HepG2 (cell line): ENCODE results near the gene LMAN2. TPM values are rescaled to one million over a fixed set of nuclear protein-coding genes. Genes with fewer than 3 reads are reported as not detected.
A peak's percentile ranks its signal among the peaks of the same experiment; 100 is the strongest.

Experiments used
- ARNT2 ChIP-seq: sonication (generic); formaldehyde crosslinking; IDR thresholded peaks from 2 replicates; pipeline ENCODE4 v1.8.0; 2022; ENCODE audit warnings: mild to moderate bottlenecking, low read depth, missing genetic modification reagents, moderate library complexity
- E2F5 ChIP-seq: sonication (generic); formaldehyde crosslinking; conservative IDR thresholded peaks from 2 replicates; pipeline ENCODE4 v1.4.0; 2020; ENCODE audit warnings: missing genetic modification reagents
- ETV5 ChIP-seq: IDR thresholded peaks from 2 replicates; pipeline ENCODE4 v1.6.1; 2018; ENCODE audit warnings: missing biosample characterization, missing genetic modification reagents, inconsistent platforms, borderline replicate concordance
- GABPB1 ChIP-seq: IDR thresholded peaks from 2 replicates; pipeline ENCODE4 v1.6.1; 2016; ENCODE audit warnings: mild to moderate bottlenecking, missing genetic modification reagents, moderate library complexity, missing compliant biosample characterization
- KDM5A ChIP-seq: fragments of 200-600 bp; sonication (generic); IDR thresholded peaks from 2 replicates; pipeline ENCODE4 v1.7.0; 2018; ENCODE audit warnings: antibody characterized with exemption, mild to moderate bottlenecking, low read length, borderline replicate concordance
- MAZ ChIP-seq, 2 experiments: sonication (generic) in 1 of 2; formaldehyde crosslinking in 1 of 2; IDR thresholded peaks; 2 replicates each; pipeline versions ENCODE4 v1.5.0 to v1.6.1; 2012 to 2020; ENCODE audit warnings: low read depth in 2 of 2, mild to moderate bottlenecking in 2 of 2, borderline replicate concordance in 1 of 2, improper control_type of control experiment in 1 of 2, low read length in 1 of 2, missing genetic modification reagents in 1 of 2, moderate library complexity in 1 of 2
- MIER3 ChIP-seq: IDR thresholded peaks from 2 replicates; pipeline ENCODE4 v1.6.1; 2016; ENCODE audit warnings: missing compliant biosample characterization, borderline replicate concordance
- MNT ChIP-seq: fragments of 450-650 bp; IDR thresholded peaks from 2 replicates; pipeline ENCODE4 v1.6.1; 2016
- NFYC ChIP-seq: IDR thresholded peaks from 2 replicates; pipeline ENCODE4 v1.6.1; 2016; ENCODE audit warnings: missing genetic modification reagents, missing compliant biosample characterization
- RBFOX2 ChIP-seq: fragments of 200-400 bp; formaldehyde crosslinking; IDR thresholded peaks from 2 replicates; pipeline ENCODE4 v1.6.1; 2017; ENCODE audit warnings: low read depth, mild to moderate bottlenecking, low read length
- SP4 ChIP-seq: sonication (generic); formaldehyde crosslinking; IDR thresholded peaks from 2 replicates; pipeline ENCODE4 v1.8.1; 2023; ENCODE audit warnings: mild to moderate bottlenecking, missing genetic modification reagents
- SP5 ChIP-seq: IDR thresholded peaks from 2 replicates; pipeline ENCODE4 v1.6.1; 2016; ENCODE audit warnings: low read depth, borderline replicate concordance
- ZFX ChIP-seq: sonication (generic); formaldehyde crosslinking; IDR thresholded peaks from 2 replicates; pipeline ENCODE4 v1.4.0; 2020; ENCODE audit warnings: mild to moderate bottlenecking, low read depth, missing genetic modification reagents, moderate library complexity
- ZMAT3 ChIP-seq: sonication (generic); formaldehyde crosslinking; conservative IDR thresholded peaks from 2 replicates; pipeline ENCODE4 v1.7.0; 2021; ENCODE audit warnings: missing genetic modification reagents
- ZNF501 ChIP-seq: sonication (generic); formaldehyde crosslinking; IDR thresholded peaks from 2 replicates; pipeline ENCODE4 v1.5.1; 2020; ENCODE audit warnings: mild to moderate bottlenecking, moderate library complexity, missing genetic modification reagents
- ZNF564 ChIP-seq: sonication (generic); formaldehyde crosslinking; IDR thresholded peaks from 2 replicates; pipeline ENCODE4 v1.8.1; 2023; ENCODE audit warnings: mild to moderate bottlenecking, missing genetic modification reagents
- ZNF670 ChIP-seq: sonication (generic); formaldehyde crosslinking; IDR thresholded peaks from 2 replicates; pipeline ENCODE4 v1.8.0; 2022; ENCODE audit warnings: mild to moderate bottlenecking, missing genetic modification reagents, borderline replicate concordance
- ZNF883 ChIP-seq: sonication (generic); formaldehyde crosslinking; IDR thresholded peaks from 2 replicates; pipeline ENCODE4 v1.5.1; 2020; ENCODE audit warnings: mild to moderate bottlenecking, missing genetic modification reagents; ENCODE audit errors: not compliant biosample characterization
- polyA plus RNA-seq, 8 experiments: library from polyadenylated mRNA; depleted of rRNA in 3 of 8; stranded (reverse) in 7 of 8; unstranded in 1 of 8; fragments of >200 nt; fragmentation: Illumina TruSeq in 4 of 8; extraction: Trizol in 4 of 8; gene quantifications; 2 replicates each; pipeline versions ENCODE4 v1.2.1 to v1.2.3, GENCODE V29; 2011 to 2016; ENCODE audit warnings: low read depth in 4 of 8, missing spikeins in 1 of 8, mixed read lengths in 1 of 8; ENCODE audit not compliant: insufficient read depth in 1 of 8
- total RNA-seq, 5 experiments: library from RNA; depleted of rRNA; stranded (reverse); fragments of >200 nt; fragmentation: Illumina TruSeq; extraction: Trizol; gene quantifications; 2 replicates each; pipeline ENCODE4 v1.2.3, GENCODE V29; 2016; ENCODE audit warnings: low read depth in 1 of 5
- TF ChIP-seq, protein P1 (sequence below): sonication (generic); formaldehyde crosslinking; IDR thresholded peaks from 2 replicates; pipeline ENCODE4 v1.8.1; 2023; ENCODE audit warnings: mild to moderate bottlenecking, inconsistent platforms, moderate library complexity, missing genetic modification reagents, borderline replicate concordance
- TF ChIP-seq, protein P2 (sequence below): sonication (generic); formaldehyde crosslinking; IDR thresholded peaks from 2 replicates; pipeline ENCODE4 v1.4.0; 2020; ENCODE audit warnings: missing genetic modification reagents

LMAN2 gene
- total and polyA plus RNA-seq, 2 of the 13 experiments (the other 11 are each of a cell fraction or from before 2014, with no cell fraction given), result 191 to 197 TPM

DNA sequence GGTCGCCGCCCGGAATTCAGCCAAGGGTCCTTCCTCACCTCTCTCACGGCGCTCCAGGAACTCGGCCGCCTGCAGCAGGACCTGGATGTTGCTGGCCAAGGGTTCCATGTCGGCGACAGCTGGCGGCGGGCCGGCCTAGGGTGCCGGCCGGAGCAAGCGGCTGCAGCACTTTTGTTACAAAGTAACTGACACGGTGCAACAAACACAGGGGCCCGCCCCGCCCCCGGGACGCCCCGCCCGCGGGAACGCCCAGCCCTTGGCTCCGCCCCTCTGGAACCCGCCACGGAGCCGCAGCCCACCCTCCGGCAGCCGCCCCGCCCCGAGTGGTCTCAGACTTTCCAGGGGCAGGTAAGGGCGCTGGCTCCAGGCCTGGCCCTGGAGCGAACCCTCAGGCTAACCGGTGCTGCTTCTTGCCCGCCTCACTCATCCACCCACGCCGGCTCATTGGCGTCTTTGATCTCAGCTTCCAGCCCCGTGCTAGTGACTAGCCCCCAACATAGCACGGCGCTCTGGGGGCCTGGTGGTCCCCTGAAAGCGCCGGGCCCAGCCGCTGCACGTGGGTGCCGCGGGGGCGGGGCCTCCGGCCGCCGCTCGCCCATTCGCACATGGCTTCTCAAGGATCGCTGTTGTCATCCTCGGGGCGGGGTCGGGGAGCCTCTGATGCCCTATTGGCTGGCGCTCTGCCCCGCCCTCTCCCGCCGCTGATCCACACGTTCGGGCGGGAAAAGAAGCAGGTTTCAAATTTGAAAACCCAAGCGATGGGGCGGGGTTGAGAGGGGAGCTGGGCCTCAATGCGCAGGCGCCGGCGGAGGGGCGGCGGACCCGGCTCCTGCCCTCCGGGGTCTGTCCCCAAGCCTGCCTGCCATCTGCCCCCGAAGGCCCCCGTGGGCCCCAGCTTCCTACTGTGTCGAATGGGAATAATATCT lies 39.5 kb downstream of the LMAN2 start, which contains the start of gene MXD3 (continued):
- TF ChIP-seq ARNT2 (CRISPR knock-in tag) (peak; percentile 86; the same call in 1 of the 2 replicates), MIER3 (CRISPR knock-in tag) (peak; percentile 34; the same call in 1 of the 2 replicates), ZMAT3 (0 out of 2 replicates have a peak, but pooled peaks have one; percentile 46), ETV5 (peak; percentile 16; the same call in 1 of the 2 replicates), E2F5 (CRISPR knock-in tag) (peak; percentile 92), ZNF883 (CRISPR knock-in tag) (no peak), KDM5A (peak; percentile 54; the same call in 1 of the 2 replicates), RBFOX2 (peak; percentile 65), NFYC (CRISPR knock-in tag) (peak; percentile 91), ZNF564 (CRISPR knock-in tag) (peak; percentile 46; the same call in 1 of the 2 replicates), SP5 (CRISPR knock-in tag) (peak; percentile 30; the same call in 1 of the 2 replicates), GABPB1 (CRISPR knock-in tag) (peak; percentile 59; the same call in 1 of the 2 replicates), ZNF670 (0 out of 2 replicates have a peak, but pooled peaks have one; percentile 59), MNT (peak; percentile 97), SP4 (CRISPR knock-in tag) (peak; percentile 86), ZFX (CRISPR knock-in tag) (peak; percentile 81), MAZ (IDR thresholded peaks at IDR 0.05; ENCODE audit: borderline replicate concordance, low read depth, low read length) (peak; percentile 81), MAZ (CRISPR knock-in tag; IDR thresholded peaks at IDR 0.05; ENCODE audit: low read depth) (peak; percentile 56; the same call in 1 of the 2 replicates), ZNF501 (CRISPR knock-in tag) (peak; percentile 83)
- TF ChIP-seq, protein P1, sequence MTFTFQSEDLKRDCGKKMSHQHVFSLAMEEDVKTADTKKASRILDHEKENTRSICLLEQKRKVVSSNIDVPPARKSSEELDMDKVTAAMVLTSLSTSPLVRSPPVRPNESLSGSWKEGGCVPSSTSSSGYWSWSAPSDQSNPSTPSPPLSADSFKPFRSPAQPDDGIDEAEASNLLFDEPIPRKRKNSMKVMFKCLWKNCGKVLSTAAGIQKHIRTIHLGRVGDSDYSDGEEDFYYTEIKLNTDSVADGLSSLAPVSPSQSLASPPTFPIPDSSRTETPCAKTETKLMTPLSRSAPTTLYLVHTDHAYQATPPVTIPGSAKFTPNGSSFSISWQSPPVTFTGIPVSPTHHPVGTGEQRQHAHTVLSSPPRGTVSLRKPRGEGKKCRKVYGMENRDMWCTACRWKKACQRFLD (CRISPR knock-in tag), result peak; percentile 45; the same call in 1 of the 2 replicates
- TF ChIP-seq, protein P2, sequence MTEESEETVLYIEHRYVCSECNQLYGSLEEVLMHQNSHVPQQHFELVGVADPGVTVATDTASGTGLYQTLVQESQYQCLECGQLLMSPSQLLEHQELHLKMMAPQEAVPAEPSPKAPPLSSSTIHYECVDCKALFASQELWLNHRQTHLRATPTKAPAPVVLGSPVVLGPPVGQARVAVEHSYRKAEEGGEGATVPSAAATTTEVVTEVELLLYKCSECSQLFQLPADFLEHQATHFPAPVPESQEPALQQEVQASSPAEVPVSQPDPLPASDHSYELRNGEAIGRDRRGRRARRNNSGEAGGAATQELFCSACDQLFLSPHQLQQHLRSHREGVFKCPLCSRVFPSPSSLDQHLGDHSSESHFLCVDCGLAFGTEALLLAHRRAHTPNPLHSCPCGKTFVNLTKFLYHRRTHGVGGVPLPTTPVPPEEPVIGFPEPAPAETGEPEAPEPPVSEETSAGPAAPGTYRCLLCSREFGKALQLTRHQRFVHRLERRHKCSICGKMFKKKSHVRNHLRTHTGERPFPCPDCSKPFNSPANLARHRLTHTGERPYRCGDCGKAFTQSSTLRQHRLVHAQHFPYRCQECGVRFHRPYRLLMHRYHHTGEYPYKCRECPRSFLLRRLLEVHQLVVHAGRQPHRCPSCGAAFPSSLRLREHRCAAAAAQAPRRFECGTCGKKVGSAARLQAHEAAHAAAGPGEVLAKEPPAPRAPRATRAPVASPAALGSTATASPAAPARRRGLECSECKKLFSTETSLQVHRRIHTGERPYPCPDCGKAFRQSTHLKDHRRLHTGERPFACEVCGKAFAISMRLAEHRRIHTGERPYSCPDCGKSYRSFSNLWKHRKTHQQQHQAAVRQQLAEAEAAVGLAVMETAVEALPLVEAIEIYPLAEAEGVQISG (CRISPR knock-in tag), result peak; percentile 54
